Dedifferentiated amniotic fluid mesenchymal stem cell (primary cell): ENCODE data around the gene SPSB1.

Experiments used
- DNase-seq: peaks from one replicate; pipeline ENCODE4 v3.0.0-alpha.2; 2016; ENCODE audit errors: extremely low spot score

Gene SPSB1

DNA sequence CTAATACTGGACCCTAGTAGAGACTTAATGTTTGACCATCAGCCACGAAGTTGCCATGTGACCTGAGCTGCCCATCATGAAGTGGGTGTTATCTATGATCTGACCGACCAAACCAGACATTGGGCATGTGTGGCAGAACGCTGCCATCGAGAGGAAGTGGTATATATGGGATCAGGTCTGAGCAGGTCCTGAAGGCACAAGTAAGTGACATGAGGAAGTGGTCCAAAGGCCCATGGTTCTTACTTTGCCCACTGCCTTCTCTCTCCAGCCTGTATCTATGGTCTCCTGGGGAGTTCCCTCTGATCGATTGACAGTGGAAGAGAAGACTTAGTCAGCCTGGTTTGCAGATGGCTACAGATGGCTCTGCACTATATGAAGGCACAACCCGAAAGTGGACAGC, 7.9 kb downstream of the SPSB1 start:
- no peak for DNase-seq

DNA sequence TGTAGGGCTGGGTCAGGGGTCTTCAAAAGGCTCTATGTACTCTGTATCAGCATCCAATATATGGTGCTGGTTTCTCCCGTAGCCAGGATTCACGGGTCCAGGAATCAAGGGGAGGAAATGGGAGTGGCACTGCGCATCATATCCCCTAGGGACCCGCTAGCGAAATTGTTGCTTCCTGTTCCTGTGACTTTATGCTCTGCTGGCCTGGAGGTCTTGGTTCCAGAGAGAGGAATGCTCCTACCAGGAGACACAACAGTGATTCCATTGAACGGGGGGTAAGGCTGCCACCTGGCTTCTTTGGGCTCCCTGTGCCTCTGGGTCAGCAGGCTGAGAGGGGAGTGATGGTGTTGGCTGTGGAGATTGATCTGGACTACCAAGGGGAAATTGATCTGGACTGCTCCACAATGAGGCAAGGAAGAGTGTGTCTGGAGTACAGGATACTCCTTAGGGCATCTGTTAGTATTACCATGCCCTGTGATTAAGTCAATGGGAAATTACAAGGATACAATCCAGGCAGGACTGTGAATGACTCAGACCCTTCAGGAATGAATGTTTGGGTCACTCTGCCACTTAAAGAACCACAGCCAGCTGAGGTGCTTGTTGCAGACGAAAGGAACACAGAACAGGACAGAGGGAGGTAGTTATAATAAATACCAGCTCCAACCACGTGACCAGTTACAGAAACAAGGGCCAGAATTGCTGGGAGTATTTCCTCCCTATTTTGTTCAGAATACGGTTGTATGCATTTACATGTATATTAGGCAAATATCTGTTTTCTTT, 10.2 kb downstream of the SPSB1 start:
- DNase-seq, result peak; percentile 86

DNA sequence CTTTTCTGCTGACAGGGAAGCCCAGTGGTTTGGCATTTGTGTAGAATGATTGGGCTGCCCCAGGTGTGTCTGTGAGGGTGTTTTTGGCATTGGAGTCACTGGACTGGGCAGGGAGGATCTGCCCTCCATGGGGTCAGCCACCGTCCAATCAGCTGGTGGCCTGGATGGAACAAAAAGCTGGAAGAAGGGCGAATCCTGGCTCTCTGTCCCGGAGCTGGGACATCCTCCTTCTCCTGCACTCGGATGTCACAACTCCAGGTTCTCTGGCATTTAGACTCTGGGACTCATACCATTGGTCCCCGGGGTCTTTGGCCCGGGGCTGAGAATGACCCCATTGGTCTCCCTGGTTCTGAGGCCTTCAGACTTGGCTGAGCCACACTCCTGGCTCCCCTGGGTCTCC, 11.2 kb downstream of the SPSB1 start:
- DNase-seq, result no peak

DNA sequence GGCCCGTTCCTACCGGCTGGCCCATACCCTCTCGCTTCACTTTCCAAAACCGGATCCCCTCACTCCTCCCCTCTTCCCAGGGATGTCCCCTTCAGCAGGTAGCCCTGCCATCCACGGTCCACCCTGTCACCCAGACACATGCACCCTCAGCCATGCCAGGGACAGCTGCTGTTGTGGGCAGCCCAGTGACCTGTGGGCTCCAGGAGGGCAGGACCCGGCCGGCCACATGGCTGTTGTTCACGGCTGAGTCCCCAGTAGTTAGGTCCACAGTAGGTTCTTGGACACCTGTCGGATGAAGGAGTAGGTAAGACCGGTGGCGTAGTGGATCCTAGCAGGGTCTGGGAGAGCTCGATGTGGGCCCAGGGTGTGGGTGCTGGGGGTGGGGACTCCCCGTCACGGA, 12.5 kb downstream of the SPSB1 start:
- DNase-seq, result no peak

DNA sequence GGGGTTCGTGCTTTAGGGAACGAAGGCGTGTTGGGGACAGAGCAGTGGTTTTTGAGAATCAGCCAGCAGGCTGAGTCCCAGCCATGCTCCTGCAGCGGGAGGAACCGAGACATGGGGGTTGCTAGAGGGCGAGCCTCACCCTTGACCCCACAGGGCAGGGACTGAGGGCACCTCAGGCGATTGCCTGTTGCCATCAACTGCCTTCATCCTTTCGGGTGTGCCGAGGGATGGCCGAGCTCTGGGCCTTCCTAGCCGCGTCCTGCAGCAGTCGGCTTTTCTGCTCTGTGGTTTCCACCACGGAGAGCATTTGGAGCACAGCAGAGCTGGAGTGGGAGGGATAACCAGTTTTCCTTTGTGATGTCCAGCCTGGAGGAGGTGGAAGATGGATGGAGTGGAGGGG, 13.3 kb downstream of the SPSB1 start:
- DNase-seq, result no peak

DNA sequence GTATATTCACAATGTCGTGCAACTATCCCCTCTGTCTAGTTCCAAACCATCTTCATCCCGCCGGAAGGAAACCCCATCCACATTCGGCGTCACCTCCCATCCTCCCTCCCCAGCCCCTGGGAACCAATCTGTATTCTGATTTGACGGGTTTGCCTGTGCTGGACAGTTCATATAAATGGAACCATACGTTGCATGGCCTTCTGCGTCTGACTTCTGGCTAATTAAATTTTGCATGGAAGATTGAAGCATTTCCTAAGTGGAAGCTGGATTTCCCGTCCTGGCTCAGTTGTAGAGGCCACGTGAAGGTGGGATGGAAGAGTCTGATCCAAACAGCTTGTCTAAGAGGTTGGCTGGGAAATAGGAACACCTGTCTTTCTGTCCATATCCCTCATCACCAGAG, 14.6 kb downstream of the SPSB1 start:
- no peak for DNase-seq

DNA sequence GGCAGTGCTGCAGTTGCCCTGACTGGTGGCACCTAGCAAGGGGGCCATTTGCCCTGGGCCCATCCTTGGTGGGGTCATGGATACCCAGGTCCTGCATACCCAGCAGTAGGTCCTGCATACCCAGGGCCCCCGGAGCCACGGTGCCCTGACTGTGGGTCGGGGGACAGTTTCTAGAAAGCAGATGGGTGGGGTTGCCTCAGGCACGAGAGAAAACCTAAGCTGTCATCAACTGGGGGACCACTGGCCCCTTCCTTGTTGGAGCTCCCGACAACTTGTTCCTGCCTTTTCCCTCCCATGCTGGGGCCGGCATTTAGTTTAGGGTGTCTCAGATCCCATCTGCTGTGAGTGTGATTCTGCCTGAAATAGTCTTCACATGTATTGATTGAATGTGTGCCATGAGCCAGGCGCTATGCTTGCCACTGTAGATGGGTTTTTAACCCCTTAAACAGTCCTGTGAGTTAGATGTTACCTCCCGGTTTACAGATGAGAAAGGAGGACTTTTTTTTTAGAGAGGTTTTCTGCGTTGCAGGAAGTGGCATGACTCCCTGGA, 15.6 kb downstream of the SPSB1 start:
- DNase-seq, result no peak

DNA sequence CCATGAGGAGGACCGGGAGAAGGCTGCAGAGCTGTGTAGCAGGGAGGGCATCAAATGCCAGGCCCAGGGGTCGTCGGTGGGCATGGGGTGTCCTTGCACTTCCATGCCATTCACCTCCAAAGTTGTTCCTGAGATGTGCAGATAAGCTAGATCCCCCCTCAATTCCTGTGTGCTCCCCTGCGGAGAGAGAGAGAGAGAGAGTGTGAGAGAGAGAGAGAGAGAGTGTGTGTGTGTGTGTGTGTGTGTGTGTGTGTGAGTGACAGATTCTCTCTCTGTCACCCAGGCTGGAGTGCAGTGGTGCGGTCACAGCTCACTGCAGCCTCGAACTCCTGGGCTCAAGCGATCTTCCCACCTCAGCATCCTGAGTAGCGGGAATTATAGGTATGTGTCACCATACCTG, 16.4 kb downstream of the SPSB1 start:
- DNase-seq, result no peak

DNA sequence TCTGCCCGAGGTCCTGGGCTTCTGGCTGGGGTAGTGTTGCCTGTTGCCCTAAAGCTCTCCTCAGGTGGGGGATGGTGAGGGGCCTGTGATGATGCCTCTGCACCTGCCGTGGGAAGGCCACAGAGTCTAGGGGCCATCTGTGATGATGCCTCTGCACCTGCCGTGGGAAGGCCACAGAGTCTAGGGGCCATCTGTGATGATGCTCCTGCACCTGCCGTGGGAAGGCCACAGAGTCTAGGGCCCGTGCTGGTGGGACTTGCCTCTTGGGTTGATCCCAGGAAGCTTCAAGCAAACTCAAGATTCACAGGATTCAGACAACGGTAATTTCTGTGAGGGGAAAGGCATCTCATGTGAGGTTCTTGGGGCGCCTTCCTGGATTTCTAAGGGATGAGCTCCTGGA, 17.3 kb downstream of the SPSB1 start:
- no peak for DNase-seq

DNA sequence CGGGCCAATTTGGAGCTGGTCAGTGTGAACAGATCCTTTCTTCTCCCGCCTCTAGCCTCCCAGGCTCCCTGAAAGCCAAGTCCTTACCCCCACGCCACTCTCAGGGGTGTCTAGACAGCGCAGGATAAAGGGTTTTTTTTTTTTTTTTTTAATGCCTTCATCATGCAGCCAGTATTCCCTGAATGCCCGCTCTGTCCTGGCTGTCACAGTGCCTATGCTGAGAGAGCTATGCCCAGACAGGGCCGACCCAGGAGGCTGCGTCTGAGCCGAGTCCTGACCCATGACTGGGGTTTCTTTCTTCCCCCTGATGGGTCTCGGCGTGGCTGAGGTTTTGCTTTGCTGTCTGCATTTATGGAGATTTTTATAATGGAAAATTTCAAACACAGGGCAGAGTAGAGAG, 18.3 kb downstream of the SPSB1 start:
- DNase-seq, result no peak

DNA sequence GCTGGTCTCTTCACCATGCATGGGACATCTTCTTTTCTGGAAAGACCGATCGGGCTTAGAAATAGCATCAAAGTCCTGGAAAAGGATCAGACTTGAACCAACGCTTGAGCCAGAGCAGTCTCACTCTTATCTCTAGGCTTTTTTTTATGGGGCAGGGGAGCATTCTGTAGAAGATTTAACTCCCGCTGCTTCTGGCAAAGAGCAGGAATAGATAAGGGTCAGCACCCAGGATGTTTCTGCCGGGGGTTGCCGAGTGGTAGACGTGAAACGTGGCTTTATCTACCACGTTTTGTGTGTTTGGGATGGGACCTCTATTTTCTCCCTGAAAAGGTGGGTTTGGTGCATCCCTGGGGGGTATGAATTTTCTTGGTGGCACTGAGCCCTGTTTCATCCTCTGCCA, 18.8 kb downstream of the SPSB1 start:
- no peak for DNase-seq

DNA sequence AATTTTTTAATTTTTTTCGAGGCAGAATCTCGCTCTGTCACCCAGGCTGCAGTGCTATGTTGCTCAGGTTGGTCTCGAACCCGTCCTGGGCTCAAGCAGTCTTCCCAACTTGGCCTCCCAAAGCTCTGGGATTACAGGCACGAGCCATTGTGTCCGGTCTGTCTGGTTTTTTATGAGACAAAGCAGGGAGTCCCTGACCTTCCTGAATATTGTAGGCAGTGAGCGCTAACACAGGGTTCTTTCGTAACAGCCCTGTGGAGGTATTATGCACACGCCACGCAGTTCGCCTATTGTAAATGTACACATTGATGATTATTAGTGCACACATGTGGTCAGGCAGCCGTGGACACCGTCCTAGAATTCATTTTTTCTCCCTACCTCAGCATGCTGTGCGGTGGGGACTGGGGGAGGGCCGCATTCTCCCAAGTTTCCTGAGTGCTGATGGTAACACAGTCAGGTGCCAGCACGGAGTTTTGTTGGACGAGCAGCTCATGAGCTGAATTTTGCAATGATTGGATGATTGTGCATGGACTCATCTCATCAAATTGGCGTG, 19.6 kb downstream of the SPSB1 start:
- DNase-seq, result no peak

DNA sequence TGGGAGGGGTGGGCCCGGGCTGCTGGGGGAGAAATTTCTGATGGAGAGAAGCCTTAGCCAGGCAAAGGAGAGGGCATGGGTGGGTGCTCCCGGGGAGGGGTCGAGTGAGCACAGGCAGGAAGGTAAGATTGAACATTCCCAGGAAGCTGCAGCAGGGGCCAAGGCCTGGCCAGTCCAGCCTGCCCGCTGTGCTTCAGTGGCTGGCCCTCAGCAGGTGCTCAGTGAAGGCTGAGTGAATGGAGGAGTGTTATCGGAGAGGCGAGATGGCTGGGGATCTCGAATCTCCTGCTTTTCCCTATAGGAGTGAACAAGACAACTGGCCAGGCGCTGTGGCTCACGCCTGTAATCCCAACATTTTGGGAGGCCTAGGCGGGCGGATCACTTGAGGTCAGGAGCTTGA, 20.9 kb downstream of the SPSB1 start:
- DNase-seq, result no peak

DNA sequence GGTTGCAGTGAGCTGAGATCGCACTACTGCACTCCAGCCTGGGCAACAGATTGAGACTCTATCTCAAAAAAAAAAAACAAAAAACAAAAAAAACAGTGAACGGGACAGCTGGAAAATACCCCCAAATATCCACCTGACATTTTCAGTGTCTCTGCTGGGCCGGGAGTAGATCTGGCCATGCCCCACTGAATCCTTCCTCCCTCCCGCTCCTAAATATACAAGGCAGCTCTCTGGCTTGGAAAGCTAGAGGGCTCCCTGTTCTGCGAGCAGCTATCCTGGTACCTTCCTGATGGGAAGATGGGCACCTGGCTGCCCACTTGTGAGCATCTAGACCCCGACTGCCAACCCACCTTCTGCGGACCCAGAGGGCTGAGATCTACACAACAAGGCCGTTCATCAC, 21.4 kb downstream of the SPSB1 start:
- DNase-seq, result no peak

DNA sequence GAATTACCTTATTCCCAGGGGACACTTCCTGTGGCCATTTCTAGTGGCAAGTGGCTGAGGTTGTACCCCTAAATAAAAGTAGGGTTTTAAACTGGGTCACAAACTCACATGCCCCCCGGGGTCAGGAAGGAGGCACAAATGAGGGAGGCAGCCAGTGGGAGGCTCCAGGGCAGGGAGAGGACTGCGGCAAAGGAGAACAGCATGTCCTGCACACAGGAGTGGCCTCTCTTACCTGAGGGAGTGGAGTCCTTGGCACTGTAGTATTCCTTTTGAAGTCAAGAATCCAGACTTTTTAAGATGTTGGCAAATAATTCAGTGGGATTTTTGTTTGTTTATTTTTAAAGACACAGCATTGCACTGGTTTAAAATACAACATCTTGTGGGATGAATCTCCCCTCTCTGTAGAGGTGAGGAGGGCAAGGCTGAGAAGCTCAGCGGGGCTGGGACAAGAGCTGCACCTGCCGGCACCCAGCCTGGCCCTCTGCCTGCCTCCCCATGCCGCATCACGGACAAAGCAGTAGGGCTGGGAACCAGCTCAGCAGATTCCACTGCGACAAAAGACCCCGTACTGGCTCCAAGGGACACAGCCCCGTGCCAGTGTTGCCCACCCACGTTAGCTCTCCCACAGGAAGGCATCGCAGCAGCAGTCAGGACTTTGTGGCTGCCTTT, 22.2 kb downstream of the SPSB1 start:
- DNase-seq, result no peak

DNA sequence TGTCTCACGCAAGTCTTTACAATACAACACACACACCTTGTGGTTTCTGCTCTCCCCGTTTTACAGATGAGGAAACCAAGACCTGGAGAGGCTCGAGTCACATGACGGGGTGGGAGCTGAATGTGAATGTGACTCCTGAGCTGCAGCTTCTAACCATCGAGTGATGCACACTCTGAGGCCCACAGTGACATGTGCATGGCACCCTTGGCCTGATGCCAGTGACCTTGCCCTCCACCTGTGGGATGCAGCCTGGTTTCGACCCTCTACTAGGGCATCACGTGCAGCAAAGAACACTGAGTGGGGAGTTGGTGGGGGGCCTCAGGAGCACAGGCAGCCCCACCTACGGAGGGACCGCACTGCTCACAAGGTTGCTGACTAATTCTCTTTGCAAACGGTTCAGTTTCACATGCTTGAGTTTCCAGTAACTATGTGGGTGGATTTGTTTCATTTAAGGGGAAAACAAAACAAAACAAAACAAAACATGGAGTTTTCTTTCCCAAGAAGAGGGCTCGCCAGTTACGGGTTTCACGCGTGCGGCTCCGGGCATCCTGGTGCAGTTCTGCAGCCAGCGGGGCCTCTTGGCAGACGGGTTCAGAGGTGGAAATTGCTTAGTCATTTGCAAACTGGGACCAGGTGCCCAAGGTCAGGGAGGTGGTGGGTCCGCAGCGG, 22.9 kb downstream of the SPSB1 start:
- peak; percentile 86 for DNase-seq

DNA sequence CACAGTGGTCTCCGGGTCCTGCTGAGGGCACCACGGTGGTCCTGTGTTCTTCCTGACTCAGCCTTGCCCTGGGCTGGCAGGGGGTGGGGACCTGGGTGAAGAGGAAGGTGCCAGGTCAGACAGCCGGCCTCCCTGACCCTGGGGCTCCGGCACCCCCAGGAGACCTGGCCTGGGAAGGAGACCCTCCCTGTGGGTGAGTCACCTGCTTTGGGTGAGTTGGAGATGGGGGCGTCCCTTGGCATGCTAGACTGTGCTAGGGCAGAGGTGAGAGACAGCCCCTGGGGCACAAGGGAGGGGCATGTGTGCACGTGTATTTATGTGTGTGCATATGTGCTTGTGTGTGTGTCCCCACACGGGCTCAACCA, 23.4 kb downstream of the SPSB1 start:
- DNase-seq, result no peak

DNA sequence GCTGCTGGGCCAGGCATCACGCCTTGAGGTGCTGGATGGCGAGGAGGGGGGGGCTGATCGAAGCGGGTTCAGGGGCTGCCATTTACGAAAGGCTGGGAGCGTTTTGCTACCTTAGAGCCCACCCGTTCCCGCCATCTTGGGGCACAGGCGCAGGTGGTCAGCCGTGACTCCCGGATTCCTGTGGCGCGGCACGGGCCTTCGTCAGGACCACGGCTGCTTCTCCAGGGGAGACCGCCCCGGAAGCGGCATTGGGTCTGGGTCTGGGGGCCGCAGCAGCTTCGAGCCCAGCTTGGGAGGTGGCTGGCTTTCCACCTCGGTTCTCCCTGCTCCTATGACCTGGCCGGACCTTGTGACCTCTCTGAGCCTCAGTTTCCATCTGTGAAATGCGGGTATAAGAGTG, 23.8 kb downstream of the SPSB1 start:
- no peak for DNase-seq

DNA sequence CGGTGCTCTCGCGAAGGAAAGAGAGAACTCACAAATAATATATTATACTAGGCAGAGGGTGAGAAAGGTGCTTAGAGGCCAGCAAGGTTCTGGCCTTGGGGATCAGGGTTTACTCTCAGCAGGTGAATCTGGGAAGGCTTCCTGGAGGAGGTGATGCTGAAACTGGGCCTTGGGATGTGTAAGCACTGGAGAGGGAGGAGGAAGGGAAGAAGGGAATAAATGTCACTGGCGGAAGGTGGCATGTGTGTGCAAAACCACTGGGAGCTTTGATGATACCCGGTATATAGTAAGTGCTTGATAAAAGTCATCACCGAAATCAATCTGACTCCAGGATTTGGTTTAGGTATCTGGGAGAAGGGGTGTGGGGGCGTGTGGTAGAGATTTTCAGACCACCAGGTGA, 24.4 kb downstream of the SPSB1 start:
- DNase-seq, result no peak

DNA sequence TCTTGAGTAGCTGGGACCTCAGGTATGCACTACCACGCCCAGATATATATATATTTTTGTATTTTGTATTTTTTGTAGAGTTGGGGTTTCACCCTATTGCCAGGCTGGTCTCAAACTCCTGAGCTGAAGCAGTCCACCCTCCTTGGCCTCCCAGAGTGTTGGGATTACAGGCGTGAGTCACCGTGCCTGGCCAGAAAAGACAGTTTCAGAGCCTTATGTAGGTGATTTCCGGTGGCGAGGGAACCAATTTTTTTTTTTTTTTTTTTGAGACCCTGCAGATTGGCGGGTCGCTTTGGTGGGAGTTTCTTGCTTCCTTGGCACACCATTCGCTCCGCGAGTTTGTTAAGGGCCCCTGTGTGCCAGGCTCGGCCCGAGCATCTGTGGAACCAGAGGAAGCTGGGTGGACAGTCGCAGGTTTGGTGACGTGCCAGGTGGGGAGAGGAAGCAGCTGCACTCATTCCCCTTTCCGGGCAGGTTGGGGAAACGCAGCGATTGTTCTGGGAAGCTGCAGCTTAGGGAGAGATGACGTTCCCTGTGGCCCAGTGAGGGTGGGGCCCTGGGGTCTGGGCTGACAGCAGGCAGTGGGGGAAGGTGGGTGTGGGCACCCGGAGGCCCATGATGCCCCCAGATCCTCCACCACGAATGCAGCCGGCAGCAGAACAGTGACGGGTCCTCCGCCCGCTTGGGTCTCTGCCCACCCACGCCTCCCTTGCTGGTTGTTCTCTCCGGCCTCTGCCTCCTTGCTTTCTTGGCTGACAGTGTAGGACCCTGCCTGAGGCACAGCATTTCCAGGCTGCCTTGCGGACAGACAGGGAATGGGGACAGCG, 25.1 kb downstream of the SPSB1 start:
- DNase-seq, result no peak

DNA sequence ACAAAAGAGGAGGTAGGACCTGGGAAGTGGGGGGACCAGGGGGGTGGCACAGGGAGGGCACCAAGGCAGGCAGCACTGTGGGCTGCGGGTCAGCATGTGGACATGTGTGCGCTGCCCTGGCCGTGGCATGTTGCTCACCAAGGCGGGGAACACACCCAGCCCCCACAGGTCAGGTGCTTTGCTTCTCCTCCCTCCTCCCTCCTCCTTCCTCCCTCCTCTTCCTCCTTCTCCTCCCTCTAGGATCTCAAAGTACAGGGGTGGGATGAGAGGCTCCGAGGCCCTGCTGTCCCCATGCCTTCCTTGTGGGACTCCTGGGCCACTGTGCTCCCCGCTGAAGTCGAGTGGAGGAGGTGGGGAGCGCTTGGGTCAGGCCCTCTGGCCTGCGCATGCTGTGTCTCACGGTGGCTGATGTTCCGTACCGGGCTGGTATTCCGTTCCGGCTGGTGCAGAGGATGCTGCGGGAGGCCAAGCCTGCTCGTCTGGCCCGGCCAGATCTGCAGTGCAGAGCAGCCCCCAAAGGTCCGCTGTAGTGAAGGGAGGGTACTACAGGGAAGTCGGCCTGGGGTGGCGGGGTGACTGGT, 26.6 kb downstream of the SPSB1 start:
- no peak for DNase-seq
